CMK (cell line): ENCODE results near the gene DNASE1L2.

ENCODE experiments used
- DNase-seq: peaks from one replicate; pipeline ENCODE4 v3.0.0-alpha.2; 2010; ENCODE audit warnings: low read depth

The DNASE1L2 gene

GRCh38 chr16:2223942-2224486, 12.2 kb upstream of the DNASE1L2 start:
- no peak for DNase-seq

- no peak for DNase-seq
Observed at GRCh38 chr16:2226245-2226793, 9.9 kb upstream of the DNASE1L2 start.

GRCh38 chr16:2226918-2227317, 9.3 kb upstream of the DNASE1L2 start:
- no peak for DNase-seq

GRCh38 chr16:2228161-2228824, 8.0 kb upstream of the DNASE1L2 start:
- DNase-seq = no peak

- DNase-seq = no peak
Observed at GRCh38 chr16:2229091-2229490, 7.2 kb upstream of the DNASE1L2 start.

GRCh38 chr16:2229632-2230250, 6.5 kb upstream of the DNASE1L2 start:
- DNase-seq = no peak

GRCh38 chr16:2230376-2230775, 5.9 kb upstream of the DNASE1L2 start:
- DNase-seq = no peak

- DNase-seq = no peak
Observed at GRCh38 chr16:2231016-2231931, 5.0 kb upstream of the DNASE1L2 start.

GRCh38 chr16:2232094-2232990, 3.9 kb upstream of the DNASE1L2 start:
- no peak for DNase-seq

GRCh38 chr16:2233046-2233775, 3.0 kb upstream of the DNASE1L2 start:
- DNase-seq = no peak

GRCh38 chr16:2233872-2234812, 2.1 kb upstream of the DNASE1L2 start:
- DNase-seq = no peak

GRCh38 chr16:2234813-2235170, 1.5 kb upstream of the DNASE1L2 start:
- DNase-seq = no peak

GRCh38 chr16:2235234-2235651, 1.0 kb upstream of the DNASE1L2 start:
- DNase-seq = no peak

GRCh38 chr16:2235695-2236336, 428 bp upstream of the DNASE1L2 start:
- no peak for DNase-seq

GRCh38 chr16:2237102-2237482, 848 bp downstream of the DNASE1L2 start:
- DNase-seq = no peak

GRCh38 chr16:2237493-2238149, 1.4 kb downstream of the DNASE1L2 start:
- no peak for DNase-seq

- DNase-seq = no peak
Observed at GRCh38 chr16:2238150-2238837, 2.0 kb downstream of the DNASE1L2 start.
